Adrenal gland (tissue), 5 donors: ENCODE data around the gene SYT2.
"Not testable (repeated sequence)": the region's sequence is repeated elsewhere in the genome, so short reads cannot be mapped to it uniquely, and the experiment has no call there.

Experiments
- CTCF ChIP-seq, 6 experiments: fragments of 450-650 bp in 4 of 6; fragments of 200-600 bp in 2 of 6; sonication (generic) in 1 of 6; IDR thresholded peaks; 1 replicate in 5 of 6; 2 replicates in 1 of 6; pipeline versions ENCODE4 v1.5.1 to v1.8.0; 2016 to 2021; ENCODE audit warnings: antibody characterized with exemption in 6 of 6, mild to moderate bottlenecking in 2 of 6, moderate library complexity in 1 of 6
- POLR2A ChIP-seq, 2 donors: fragments of 450-650 bp; IDR thresholded peaks; one replicate each; pipeline ENCODE4 v1.6.1; 2017; ENCODE audit warnings: antibody characterized with exemption in 2 of 2, mild to moderate bottlenecking in 2 of 2, moderate library complexity in 1 of 2
- donor health status: DM: no; HTN: no; CAD: no.

GRCh38 chr1:202638701-202639305, 71.5 kb downstream of the SYT2 start:
- TF ChIP-seq CTCF, POLR2A (IDR thresholded peaks at IDR 0.05): not testable (repeated sequence)
